ENCODE results near the gene APLN. TPM values are rescaled to one million over a fixed set of nuclear protein-coding genes. Genes with fewer than 3 reads are reported as not detected.
A peak's percentile ranks its signal among the peaks of the same experiment; 100 is the strongest.

Gene APLN
- total RNA-seq, 5 donors from 2014 or later (not counting 1 experiment from before 2014, with no cell fraction given): 0.06 TPM; not detected in 4

GRCh38 chrX:129612396-129612795, 42.4 kb downstream of the APLN start:
- 100% methylated on average over 2 of the region's 2 CpGs for WGBS (ENCODE audit: insufficient coverage)
- POLR2A ChIA-PET: no interaction called here
- H3K27me3 Mint-ChIP-seq: peaks cover 0 to 16% of the 10 kb centered on the region in 2 donors
- no peaks in the 10 kb centered on the region for H3K9me3 Mint-ChIP-seq
- H3K36me3 ChIP-seq (ENCODE audit: control insufficient read depth in 2 of 2, extremely low read depth in 1 of 2, insufficient read depth in 1 of 2, low read length in 1 of 2): no peaks in the 10 kb centered on the region
- H3K36me3 Mint-ChIP-seq: no peaks in the 10 kb centered on the region
- no peaks in the 10 kb centered on the region for H3K4me1 ChIP-seq (ENCODE audit: control insufficient read depth in 1 of 2, extremely low read depth in 1 of 2, insufficient read depth in 2 of 2, low read length in 2 of 2)
- H3K27ac ChIP-seq (ENCODE audit: low read length): no peak overlapping the region
- no peak for DNase-seq
- peaks cover 0 to 8% (median 0%) of the 10 kb centered on the region in 3 donors for H3K4me1 Mint-ChIP-seq
- no peak overlapping the region for H3K4me3 Mint-ChIP-seq
- ATAC-seq (replicated peaks in 1 of 4): no peak
- no peaks in the 10 kb centered on the region for H3K9me3 ChIP-seq
- no peaks in the 10 kb centered on the region for H3K27me3 ChIP-seq (replicated peaks in 1 of 2; ENCODE audit: control insufficient read depth in 2 of 2, extremely low read depth in 1 of 2, insufficient read depth in 2 of 2, low read length in 1 of 2)
- CTCF ChIA-PET: interaction anchor here in 1 of 2 donors (1.2 kb wide), 1 partner anchor 31 kb away, joined by 3 read pairs; no protein-coding TSS in a partner anchor
- no peak overlapping the region for H3K4me3 ChIP-seq (ENCODE audit: control insufficient read depth in 1 of 2, extremely low read depth in 1 of 2, low read length in 1 of 2)
- no peak overlapping the region for H3K27ac Mint-ChIP-seq

GRCh38 chrX:129609395-129609794, 45.4 kb downstream of the APLN start:
- Histone ChIP-seq H3K27me3 (replicated peaks in 1 of 2; ENCODE audit: control insufficient read depth in 2 of 2, extremely low read depth in 1 of 2, insufficient read depth in 2 of 2, low read length in 1 of 2) (no peaks in the 10 kb centered on the region), H3K4me1 (ENCODE audit: control insufficient read depth in 1 of 2, extremely low read depth in 1 of 2, insufficient read depth in 2 of 2, low read length in 2 of 2) (peaks cover 3 to 19% of the 10 kb centered on the region in 2 experiments), H3K9me3 (no peaks in the 10 kb centered on the region), H3K36me3 (ENCODE audit: control insufficient read depth in 2 of 2, extremely low read depth in 1 of 2, insufficient read depth in 1 of 2, low read length in 1 of 2) (no peaks in the 10 kb centered on the region), H3K4me3 (ENCODE audit: control insufficient read depth in 1 of 2, extremely low read depth in 1 of 2, low read length in 1 of 2) (no peak overlapping the region), H3K27ac (ENCODE audit: low read length) (no peak overlapping the region)
- ATAC-seq (replicated peaks in 1 of 4): no peak
- POLR2A ChIA-PET: interaction anchor here in 1 of 2 donors (0.5 kb wide), 1 partner anchor 70 kb away, joined by 11 read pairs; no protein-coding TSS in a partner anchor
- CTCF ChIA-PET: interaction anchor here (0.5 to 2.0 kb wide), 5 partner anchors 27 to 451 kb away, joined by 3 to 7 read pairs (median 3); no protein-coding TSS in a partner anchor
- no peak overlapping the region for H3K4me3 Mint-ChIP-seq
- no peaks in the 10 kb centered on the region for H3K9me3 Mint-ChIP-seq
- H3K27ac Mint-ChIP-seq: no peak overlapping the region
- no peak for DNase-seq
- no peaks in the 10 kb centered on the region for H3K36me3 Mint-ChIP-seq
- peaks cover 0 to 24% (median 14%) of the 10 kb centered on the region in 3 donors for H3K4me1 Mint-ChIP-seq
- no CpG with 5 or more reads among the region's 1 CpG for WGBS (ENCODE audit: insufficient coverage)
- peaks cover 0 to 10% of the 10 kb centered on the region in 2 donors for H3K27me3 Mint-ChIP-seq

GRCh38 chrX:129608496-129608895, 46.3 kb downstream of the APLN start:
- no peak overlapping the region for H3K4me3 ChIP-seq (ENCODE audit: control insufficient read depth in 1 of 2, extremely low read depth in 1 of 2, low read length in 1 of 2)
- H3K9me3 ChIP-seq: no peaks in the 10 kb centered on the region
- no peaks in the 10 kb centered on the region for H3K36me3 ChIP-seq (ENCODE audit: control insufficient read depth in 2 of 2, extremely low read depth in 1 of 2, insufficient read depth in 1 of 2, low read length in 1 of 2)
- peaks cover 0 to 5% of the 10 kb centered on the region in 2 donors for H3K27me3 Mint-ChIP-seq
- no peak overlapping the region for H3K27ac Mint-ChIP-seq
- H3K4me1 Mint-ChIP-seq: peaks cover 7 to 24% (median 22%) of the 10 kb centered on the region in 3 donors
- no peak for ATAC-seq (replicated peaks in 1 of 4)
- H3K27ac ChIP-seq (ENCODE audit: low read length): no peak overlapping the region
- ChIA-PET POLR2A (interaction anchor here in 1 of 2 donors (0.6 kb wide), 1 partner anchor 291 kb away, joined by 9 read pairs; no protein-coding TSS in a partner anchor), CTCF (interaction anchor here (1.3 to 2.0 kb wide), 2 partner anchors 27 to 452 kb away, joined by 3 to 7 read pairs; no protein-coding TSS in a partner anchor)
- H3K4me3 Mint-ChIP-seq: no peak overlapping the region
- H3K4me1 ChIP-seq (ENCODE audit: control insufficient read depth in 1 of 2, extremely low read depth in 1 of 2, insufficient read depth in 2 of 2, low read length in 2 of 2): peaks cover 3 to 27% of the 10 kb centered on the region in 2 experiments
- DNase-seq: no peak
- no peaks in the 10 kb centered on the region for H3K36me3 Mint-ChIP-seq
- no peaks in the 10 kb centered on the region for H3K27me3 ChIP-seq (replicated peaks in 1 of 2; ENCODE audit: control insufficient read depth in 2 of 2, extremely low read depth in 1 of 2, insufficient read depth in 2 of 2, low read length in 1 of 2)
- 75% methylated on average over 2 of the region's 3 CpGs for WGBS (ENCODE audit: insufficient coverage)
- no peaks in the 10 kb centered on the region for H3K9me3 Mint-ChIP-seq

GRCh38 chrX:129606918-129607317, 47.8 kb downstream of the APLN start:
- Histone ChIP-seq H3K27ac (ENCODE audit: low read length) (no peak overlapping the region), H3K36me3 (ENCODE audit: control insufficient read depth in 2 of 2, extremely low read depth in 1 of 2, insufficient read depth in 1 of 2, low read length in 1 of 2) (no peaks in the 10 kb centered on the region), H3K9me3 (no peaks in the 10 kb centered on the region), H3K4me1 (ENCODE audit: control insufficient read depth in 1 of 2, extremely low read depth in 1 of 2, insufficient read depth in 2 of 2, low read length in 2 of 2) (peaks cover 3 to 28% of the 10 kb centered on the region in 2 experiments), H3K27me3 (replicated peaks in 1 of 2; ENCODE audit: control insufficient read depth in 2 of 2, extremely low read depth in 1 of 2, insufficient read depth in 2 of 2, low read length in 1 of 2) (no peaks in the 10 kb centered on the region), H3K4me3 (ENCODE audit: control insufficient read depth in 1 of 2, extremely low read depth in 1 of 2, low read length in 1 of 2) (no peak overlapping the region)
- H3K4me1 Mint-ChIP-seq: peaks cover 7 to 28% (median 25%) of the 10 kb centered on the region in 3 donors
- POLR2A ChIA-PET: no interaction called here
- no CpG with 5 or more reads among the region's 5 CpGs for WGBS (ENCODE audit: insufficient coverage)
- peaks cover 0 to 4% of the 10 kb centered on the region in 2 donors for H3K27me3 Mint-ChIP-seq
- no peaks in the 10 kb centered on the region for H3K36me3 Mint-ChIP-seq
- peak overlapping the region in 1 of 2 donors; percentile 56 for H3K27ac Mint-ChIP-seq
- DNase-seq: peak in 30 of 35 experiments; percentile 6 to 77 (median 40)
- peak; percentile 41 to 66 (median 52) for ATAC-seq (replicated peaks in 1 of 4)
- no peak overlapping the region for H3K4me3 Mint-ChIP-seq
- CTCF ChIA-PET: interaction anchor here in 1 of 2 donors (0.7 kb wide), 1 partner anchor 454 kb away, joined by 3 read pairs; no protein-coding TSS in a partner anchor
- H3K9me3 Mint-ChIP-seq: no peaks in the 10 kb centered on the region

- no peaks in the 10 kb centered on the region for H3K36me3 ChIP-seq (ENCODE audit: control insufficient read depth in 2 of 2, extremely low read depth in 1 of 2, insufficient read depth in 1 of 2, low read length in 1 of 2)
- ATAC-seq (replicated peaks in 1 of 4) (peak in 1 of 4 experiments; percentile 46), DNase-seq (peak in 14 of 35 experiments; percentile 3 to 52 (median 12))
- H3K36me3 Mint-ChIP-seq: no peaks in the 10 kb centered on the region
- CTCF ChIA-PET: interaction anchor here (0.5 to 1.1 kb wide), 12 partner anchors 13 to 1315 kb away, joined by 3 to 6 read pairs (median 3); no protein-coding TSS in a partner anchor
- H3K4me3 ChIP-seq (ENCODE audit: control insufficient read depth in 1 of 2, extremely low read depth in 1 of 2, low read length in 1 of 2): no peak overlapping the region
- POLR2A ChIA-PET: interaction anchor here in 1 of 2 donors (0.6 kb wide), 2 partner anchors 1174 to 1285 kb away, joined by 3 read pairs; no protein-coding TSS in a partner anchor
- H3K9me3 Mint-ChIP-seq: no peaks in the 10 kb centered on the region
- H3K27ac Mint-ChIP-seq: no peak overlapping the region
- peaks cover 7 to 29% (median 20%) of the 10 kb centered on the region in 3 donors for H3K4me1 Mint-ChIP-seq
- no CpG with 5 or more reads among the region's 11 CpGs for WGBS (ENCODE audit: insufficient coverage)
- H3K27me3 Mint-ChIP-seq: peaks cover 0 to 13% of the 10 kb centered on the region in 2 donors
- H3K9me3 ChIP-seq: no peaks in the 10 kb centered on the region
- H3K27me3 ChIP-seq (replicated peaks in 1 of 2; ENCODE audit: control insufficient read depth in 2 of 2, extremely low read depth in 1 of 2, insufficient read depth in 2 of 2, low read length in 1 of 2): no peaks in the 10 kb centered on the region
- H3K27ac ChIP-seq (ENCODE audit: low read length): no peak overlapping the region
- H3K4me1 ChIP-seq (ENCODE audit: control insufficient read depth in 1 of 2, extremely low read depth in 1 of 2, insufficient read depth in 2 of 2, low read length in 2 of 2): peaks cover 3 to 21% of the 10 kb centered on the region in 2 experiments
- no peak overlapping the region for H3K4me3 Mint-ChIP-seq
Observed at GRCh38 chrX:129600981-129601424, 53.8 kb downstream of the APLN start.

GRCh38 chrX:129599996-129600395, 54.8 kb downstream of the APLN start:
- ChIA-PET CTCF (interaction anchor here in 1 of 2 donors (0.5 to 0.6 kb wide), 2 partner anchors 38 to 588 kb away, joined by 3 to 12 read pairs; no protein-coding TSS in a partner anchor), POLR2A (no interaction called here)
- peaks cover 0 to 13% of the 10 kb centered on the region in 2 donors for H3K27me3 Mint-ChIP-seq
- ATAC-seq (replicated peaks in 1 of 4): no peak
- no peaks in the 10 kb centered on the region for H3K36me3 ChIP-seq (ENCODE audit: control insufficient read depth in 2 of 2, extremely low read depth in 1 of 2, insufficient read depth in 1 of 2, low read length in 1 of 2)
- H3K27ac ChIP-seq (ENCODE audit: low read length): no peak overlapping the region
- WGBS (ENCODE audit: insufficient coverage): no CpG with 5 or more reads among the region's 5 CpGs
- no peaks in the 10 kb centered on the region for H3K9me3 ChIP-seq
- no peak overlapping the region for H3K4me3 ChIP-seq (ENCODE audit: control insufficient read depth in 1 of 2, extremely low read depth in 1 of 2, low read length in 1 of 2)
- no peaks in the 10 kb centered on the region for H3K9me3 Mint-ChIP-seq
- no peaks in the 10 kb centered on the region for H3K27me3 ChIP-seq (replicated peaks in 1 of 2; ENCODE audit: control insufficient read depth in 2 of 2, extremely low read depth in 1 of 2, insufficient read depth in 2 of 2, low read length in 1 of 2)
- H3K27ac Mint-ChIP-seq: no peak overlapping the region
- H3K4me1 ChIP-seq (ENCODE audit: control insufficient read depth in 1 of 2, extremely low read depth in 1 of 2, insufficient read depth in 2 of 2, low read length in 2 of 2): peaks cover 3 to 14% of the 10 kb centered on the region in 2 experiments
- DNase-seq: no peak
- no peaks in the 10 kb centered on the region for H3K36me3 Mint-ChIP-seq
- H3K4me1 Mint-ChIP-seq: peaks cover 7 to 24% (median 19%) of the 10 kb centered on the region in 3 donors
- H3K4me3 Mint-ChIP-seq: no peak overlapping the region
